K562 (cell line): ENCODE results near the gene HCAR1. TPM values are rescaled to one million over a fixed set of nuclear protein-coding genes. Genes with fewer than 3 reads are reported as not detected.
A peak's percentile ranks its signal among the peaks of the same experiment; 100 is the strongest.
"Not testable (repeated sequence)": the region's sequence is repeated elsewhere in the genome, so short reads cannot be mapped to it uniquely, and the experiment has no call there.

Experiments used
- ATAC-seq: fragments of 200-7000 bp; cut with Tn5 transposase; 3 replicates; pipeline ENCODE4 v1.9.1; 2020; ENCODE audit warnings: moderate library complexity
- BruUV-seq: library from RNA; stranded (reverse); fragments of 400-500 nt; replicated peaks from 2 replicates; lab custom pipeline; 2021; lab: Mats Ljungman, UMichigan
- CTCF ChIA-PET: fragments of 300-600 bp; formaldehyde crosslinking; extraction: SDS; loops from one replicate; lab custom pipeline; 2021; ENCODE audit warnings: low intra/inter-chr PET ratio; lab: Yijun Ruan, JAX
- POLR2A ChIA-PET: fragments of 300-600, 350-650 bp; sonication (Branson Sonifier 250); formaldehyde crosslinking; extraction: SDS; loops from one replicate; lab custom pipeline; 2021; ENCODE audit warnings: antibody characterized with exemption, inconsistent platforms; lab: Yijun Ruan, JAX
- DNase-seq, 4 experiments: peaks; one replicate each; pipeline versions ENCODE4 v3.0.0 to v3.0.0-alpha.2; 2011 to 2018; ENCODE audit warnings: low spot score in 3 of 4, mixed read lengths in 3 of 4; ENCODE audit errors: extremely low read depth in 1 of 4
- FAIRE-seq: peaks from 2 replicates; lab custom pipeline; 2011; peaks lifted over from hg19 to GRCh38; lab: Jason Lieb, UNC
- H2AFZ ChIP-seq: 2 replicates; pipeline ENCODE4 v1.6.0; 2011; ENCODE audit warnings: low read depth, low read length, control low read depth, inconsistent platforms
- H3K27ac ChIP-seq: fragments of 200-600 bp; 3 replicates; pipeline ENCODE4 v1.8.0; 2011; ENCODE audit warnings: low read depth, mild to moderate bottlenecking, control low read depth, inconsistent platforms, low read length, moderate library complexity, mixed read lengths; ENCODE audit errors: extremely low read depth
- H3K27me3 ChIP-seq, 2 experiments: fragments of 300-600 bp in 1 of 2; 2 replicates in 1 of 2; 3 replicates in 1 of 2; pipeline versions ENCODE4 v1.6.0 to v1.8.0; 2011; ENCODE audit warnings: inconsistent platforms in 2 of 2, low read length in 2 of 2, mild to moderate bottlenecking in 1 of 2, mixed read lengths in 1 of 2, moderate library complexity in 1 of 2; ENCODE audit not compliant: control insufficient read depth in 2 of 2, insufficient read depth in 2 of 2
- H3K36me3 ChIP-seq: fragments of 300-600 bp; 3 replicates; pipeline ENCODE4 v1.8.0; 2011; ENCODE audit warnings: mild to moderate bottlenecking, low read length, inconsistent platforms; ENCODE audit not compliant: control insufficient read depth, insufficient read depth
- H3K4me1 ChIP-seq, 2 experiments: fragments of 200-600 bp in 1 of 2; replicated peaks in 1 of 2; 2 replicates in 1 of 2; 3 replicates in 1 of 2; pipeline versions ENCODE4 v1.5.1 to v1.8.0; 2011; ENCODE audit warnings: inconsistent platforms in 2 of 2, low read length in 2 of 2, mild to moderate bottlenecking in 1 of 2, mixed read lengths in 1 of 2, moderate library complexity in 1 of 2; ENCODE audit not compliant: control insufficient read depth in 2 of 2, insufficient read depth in 2 of 2
- H3K4me2 ChIP-seq: 2 replicates; pipeline ENCODE4 v1.6.1; 2011; ENCODE audit warnings: low read length, control low read depth, inconsistent platforms, mixed read lengths; ENCODE audit not compliant: insufficient read depth
- H3K4me3 ChIP-seq: fragments of 200-600 bp; sonication (generic), shearing (Covaris generic); 2 replicates; pipeline ENCODE4 v1.5.1; 2016; ENCODE audit warnings: control low read depth, inconsistent platforms
- H3K79me2 ChIP-seq: fragments of 200-600 bp; 3 replicates; pipeline ENCODE4 v1.8.0; 2011; ENCODE audit warnings: low read length, inconsistent platforms; ENCODE audit not compliant: control insufficient read depth, insufficient read depth
- H3K9ac ChIP-seq, 2 experiments: 2 replicates each; pipeline versions ENCODE4 v1.6.0 to v1.6.1; 2011; ENCODE audit warnings: low read depth in 2 of 2, low read length in 2 of 2, control low read depth in 1 of 2, inconsistent platforms in 1 of 2, mild to moderate bottlenecking in 1 of 2, mixed read lengths in 1 of 2; ENCODE audit not compliant: insufficient read depth in 1 of 2
- H3K9me1 ChIP-seq: one replicate; pipeline ENCODE4 v1.6.0; 2011; ENCODE audit warnings: inconsistent platforms, mild to moderate bottlenecking, low read length, moderate library complexity; ENCODE audit not compliant: control insufficient read depth, insufficient read depth
- H3K9me3 ChIP-seq: replicated peaks from 2 replicates; pipeline ENCODE4 v1.5.1; 2011; ENCODE audit warnings: low read depth, low read length, inconsistent platforms; ENCODE audit not compliant: control insufficient read depth, insufficient read depth
- H4K20me1 ChIP-seq: replicated peaks from 2 replicates; pipeline ENCODE4 v1.6.1; 2011; ENCODE audit warnings: low read length, inconsistent platforms, mixed read lengths; ENCODE audit not compliant: control insufficient read depth, insufficient read depth
- ZNF121 ChIP-seq: sonication (generic); formaldehyde crosslinking; conservative IDR thresholded peaks from 2 replicates; pipeline ENCODE4 v1.8.0; 2022; ENCODE audit warnings: missing genetic modification reagents
- WGBS: fragments of 100-300 bp; shearing (Covaris generic); methylation state at CpG from one replicate; pipeline ENCODE4 v1.1.6; 2016; ENCODE audit warnings: low coverage, mixed read lengths; ENCODE audit not compliant: insufficient coverage; ENCODE audit errors: missing lambda C conversion rate; 5-methylcytosine and 5-hydroxymethylcytosine counted together
- in situ Hi-C: fragments of 300-500 bp; cut with MboI; formaldehyde crosslinking; loops from 4 replicates; pipeline ENCODE4 v1.15.0; 2018; ENCODE audit warnings: inconsistent platforms, mixed read lengths
- intact Hi-C: fragments of 100-400 bp; cut with micrococcal nuclease; formaldehyde crosslinking; loops from 2 replicates; pipeline ENCODE4 v1.14.2; 2022
- polyA plus RNA-seq, 8 experiments: library from polyadenylated mRNA; depleted of rRNA in 4 of 8; stranded (reverse) in 5 of 8; unstranded in 3 of 8; fragments of >200 nt; fragmentation: Nextera tagmentation in 2 of 8; fragmentation: Illumina TruSeq in 1 of 8; extraction: Ambion mirVana in 2 of 8; extraction: Trizol in 1 of 8; gene quantifications; 2 replicates each; pipeline versions ENCODE4 v1.2.1 to v1.2.3, GENCODE V29; 2011 to 2014; ENCODE audit warnings: inconsistent platforms in 1 of 8, missing spikeins in 1 of 8
- small RNA-seq: library from RNA; depleted of rRNA; stranded (forward); fragments of <200 nt; gene quantifications from one replicate; pipeline ENCODE3, GENCODE V24; 2014
- total RNA-seq, 7 experiments: library from RNA; depleted of rRNA in 6 of 7; stranded (reverse); fragments of >200 nt in 6 of 7; fragmentation: Illumina TruSeq in 2 of 7; extraction: Trizol in 2 of 7; gene quantifications; 2 replicates each; pipeline versions ENCODE4 v1.2.1 to v1.2.3, GENCODE V29; 2011 to 2021; ENCODE audit warnings: low replicate concordance in 1 of 7
- TF ChIP-seq, protein P1 (sequence below): sonication (generic); formaldehyde crosslinking; IDR thresholded peaks from 2 replicates; pipeline ENCODE4 v1.8.1; 2023; ENCODE audit warnings: mild to moderate bottlenecking, missing genetic modification reagents

The HCAR1 gene
- total and polyA plus RNA-seq, 9 of the 15 experiments (the other 6 are each of a cell fraction or from before 2014, with no cell fraction given): not detected

GRCh38 chr12:122680989-122681388 is 49.7 kb downstream of the HCAR1 start:
- DNase-seq, H4K20me1 ChIP-seq, CTCF ChIA-PET, H3K4me3 ChIP-seq, H3K9me1 ChIP-seq, ATAC-seq, H2AFZ ChIP-seq, in situ Hi-C loops, intact Hi-C loops, H3K4me1 ChIP-seq, H3K9me3 ChIP-seq, H3K36me3 ChIP-seq, H3K4me2 ChIP-seq, H3K27ac ChIP-seq, BruUV-seq, FAIRE-seq, H3K79me2 ChIP-seq, H3K9ac ChIP-seq: not testable (repeated sequence)
- WGBS: 25% methylated on average over 6 of the region's 6 CpGs
- peaks cover 6 to 13% of the 10 kb centered on the region in 2 experiments; a peak in 4 of 5 replicates for H3K27me3 ChIP-seq
- 0 out of 2 replicates have a peak, but pooled peaks have one; percentile 28 for TF ChIP-seq ZNF121 (CRISPR knock-in tag)
- POLR2A ChIA-PET: interaction anchor here (0.8 kb wide), 1 partner anchor 11 kb away, joined by 3 read pairs; no protein-coding TSS in a partner anchor

GRCh38 chr12:122676781-122677180 is 53.9 kb downstream of the HCAR1 start:
- H2AFZ ChIP-seq, intact Hi-C loops, H4K20me1 ChIP-seq, ATAC-seq, H3K9ac ChIP-seq, H3K27ac ChIP-seq, in situ Hi-C loops, BruUV-seq, H3K36me3 ChIP-seq, H3K4me3 ChIP-seq, H3K4me1 ChIP-seq, H3K9me1 ChIP-seq, H3K9me3 ChIP-seq, DNase-seq, FAIRE-seq, H3K79me2 ChIP-seq, CTCF ChIA-PET, H3K4me2 ChIP-seq: not testable (repeated sequence)
- peaks cover 0 to 30% of the 10 kb centered on the region in 2 experiments; a peak in 2 of 5 replicates for H3K27me3 ChIP-seq
- TF ChIP-seq, protein P1, sequence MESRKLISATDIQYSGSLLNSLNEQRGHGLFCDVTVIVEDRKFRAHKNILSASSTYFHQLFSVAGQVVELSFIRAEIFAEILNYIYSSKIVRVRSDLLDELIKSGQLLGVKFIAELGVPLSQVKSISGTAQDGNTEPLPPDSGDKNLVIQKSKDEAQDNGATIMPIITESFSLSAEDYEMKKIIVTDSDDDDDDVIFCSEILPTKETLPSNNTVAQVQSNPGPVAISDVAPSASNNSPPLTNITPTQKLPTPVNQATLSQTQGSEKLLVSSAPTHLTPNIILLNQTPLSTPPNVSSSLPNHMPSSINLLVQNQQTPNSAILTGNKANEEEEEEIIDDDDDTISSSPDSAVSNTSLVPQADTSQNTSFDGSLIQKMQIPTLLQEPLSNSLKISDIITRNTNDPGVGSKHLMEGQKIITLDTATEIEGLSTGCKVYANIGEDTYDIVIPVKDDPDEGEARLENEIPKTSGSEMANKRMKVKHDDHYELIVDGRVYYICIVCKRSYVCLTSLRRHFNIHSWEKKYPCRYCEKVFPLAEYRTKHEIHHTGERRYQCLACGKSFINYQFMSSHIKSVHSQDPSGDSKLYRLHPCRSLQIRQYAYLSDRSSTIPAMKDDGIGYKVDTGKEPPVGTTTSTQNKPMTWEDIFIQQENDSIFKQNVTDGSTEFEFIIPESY (CRISPR knock-in tag): peak; percentile 19; the same call in 1 of the 2 replicates
- POLR2A ChIA-PET: interaction anchor here (0.6 kb wide), 1 partner anchor 14 kb away, joined by 3 read pairs; no protein-coding TSS in a partner anchor
- 36% methylated on average over 5 of the region's 32 CpGs for WGBS

Small RNA genes within 50 kb of the gene (small RNA-seq; reads per million reads assigned to genes)
- not detected for gene AC026333.2
- gene RF00019: not detected

Other genes starting within 250 kb of the HCAR1 start
Only the 7 nearest of the 12 such genes appear.
- 62.7 and 69.9 TPM in 2 replicates for gene KNTC1, start 203.6 kb downstream of the HCAR1 start, total RNA-seq (2014; rRNA removed)
- 134 and 135 TPM in 2 replicates for gene KNTC1, start 203.6 kb downstream of the HCAR1 start, total RNA-seq (2014; rRNA removed; fragmentation: Illumina TruSeq; extraction: Trizol)
- gene KNTC1, start 203.6 kb downstream of the HCAR1 start, total RNA-seq (2015; rRNA removed; fragmentation: Illumina TruSeq; extraction: Trizol): 110 and 120 TPM in 2 replicates
- gene KNTC1, start 203.6 kb downstream of the HCAR1 start, total RNA-seq (2021): 82.3 and 83.1 TPM in 2 replicates
- 130 and 146 TPM in 2 replicates for gene KNTC1, start 203.6 kb downstream of the HCAR1 start, polyA plus RNA-seq (2011; rRNA removed)
- 74.1 and 99.6 TPM in 2 replicates for gene KNTC1, start 203.6 kb downstream of the HCAR1 start, polyA plus RNA-seq (2014; fragmentation: Illumina TruSeq; extraction: Trizol)
- 10 to 100 TPM; 38.9 to 57.8 TPM for gene KNTC1, start 203.6 kb downstream of the HCAR1 start, polyA plus RNA-seq (2014; fragmentation: Nextera tagmentation; extraction: Ambion mirVana)
- gene KNTC1, start 203.6 kb downstream of the HCAR1 start, polyA plus RNA-seq (2014; rRNA removed): 102 and 103 TPM in 2 replicates
- gene HCAR2, start 27.5 kb downstream of the HCAR1 start, total RNA-seq (2014; rRNA removed): not detected in 2 replicates
- gene HCAR2, start 27.5 kb downstream of the HCAR1 start, total RNA-seq (2014; rRNA removed; fragmentation: Illumina TruSeq; extraction: Trizol): not detected in 2 replicates
- not detected in 2 replicates for gene HCAR2, start 27.5 kb downstream of the HCAR1 start, total RNA-seq (2015; rRNA removed; fragmentation: Illumina TruSeq; extraction: Trizol)
- gene HCAR2, start 27.5 kb downstream of the HCAR1 start, total RNA-seq (2021): not detected in 2 replicates
- not detected in 2 replicates for gene HCAR2, start 27.5 kb downstream of the HCAR1 start, polyA plus RNA-seq (2011; rRNA removed)
- gene HCAR2, start 27.5 kb downstream of the HCAR1 start, polyA plus RNA-seq (2014; fragmentation: Illumina TruSeq; extraction: Trizol): not detected in 2 replicates
- not detected for gene HCAR2, start 27.5 kb downstream of the HCAR1 start, polyA plus RNA-seq (2014; fragmentation: Nextera tagmentation; extraction: Ambion mirVana)
- gene HCAR2, start 27.5 kb downstream of the HCAR1 start, polyA plus RNA-seq (2014; rRNA removed): not detected in 2 replicates
- gene HCAR3, start 14.0 kb downstream of the HCAR1 start, total RNA-seq (2014; rRNA removed): not detected in 2 replicates
- gene HCAR3, start 14.0 kb downstream of the HCAR1 start, total RNA-seq (2014; rRNA removed; fragmentation: Illumina TruSeq; extraction: Trizol): not detected in 2 replicates
- not detected in 2 replicates for gene HCAR3, start 14.0 kb downstream of the HCAR1 start, total RNA-seq (2015; rRNA removed; fragmentation: Illumina TruSeq; extraction: Trizol)
- gene HCAR3, start 14.0 kb downstream of the HCAR1 start, total RNA-seq (2021): not detected in 2 replicates
- not detected in 2 replicates for gene HCAR3, start 14.0 kb downstream of the HCAR1 start, polyA plus RNA-seq (2011; rRNA removed)
- gene HCAR3, start 14.0 kb downstream of the HCAR1 start, polyA plus RNA-seq (2014; fragmentation: Illumina TruSeq; extraction: Trizol): not detected in 2 replicates
- gene HCAR3, start 14.0 kb downstream of the HCAR1 start, polyA plus RNA-seq (2014; fragmentation: Nextera tagmentation; extraction: Ambion mirVana): not detected
- not detected in 2 replicates for gene HCAR3, start 14.0 kb downstream of the HCAR1 start, polyA plus RNA-seq (2014; rRNA removed)
- gene DENR, start 22.0 kb upstream of the HCAR1 start, total RNA-seq (2014; rRNA removed): 46.5 and 54.7 TPM in 2 replicates
- gene DENR, start 22.0 kb upstream of the HCAR1 start, total RNA-seq (2014; rRNA removed; fragmentation: Illumina TruSeq; extraction: Trizol): 71.1 and 83.0 TPM in 2 replicates
- gene DENR, start 22.0 kb upstream of the HCAR1 start, total RNA-seq (2015; rRNA removed; fragmentation: Illumina TruSeq; extraction: Trizol): 64.1 and 70.7 TPM in 2 replicates
- 54.7 and 59.4 TPM in 2 replicates for gene DENR, start 22.0 kb upstream of the HCAR1 start, total RNA-seq (2021)
- gene DENR, start 22.0 kb upstream of the HCAR1 start, polyA plus RNA-seq (2011; rRNA removed): 35.5 and 54.6 TPM in 2 replicates
- gene DENR, start 22.0 kb upstream of the HCAR1 start, polyA plus RNA-seq (2014; fragmentation: Illumina TruSeq; extraction: Trizol): 73.4 and 77.4 TPM in 2 replicates
- 10 to 100 TPM; 32.5 to 40.1 TPM for gene DENR, start 22.0 kb upstream of the HCAR1 start, polyA plus RNA-seq (2014; fragmentation: Nextera tagmentation; extraction: Ambion mirVana)
- gene DENR, start 22.0 kb upstream of the HCAR1 start, polyA plus RNA-seq (2014; rRNA removed): 62.6 and 70.1 TPM in 2 replicates
- 0.49 and 1.0 TPM in 2 replicates for gene CCDC62, start 43.7 kb upstream of the HCAR1 start, total RNA-seq (2014; rRNA removed)
- 1.4 and 1.6 TPM in 2 replicates for gene CCDC62, start 43.7 kb upstream of the HCAR1 start, total RNA-seq (2014; rRNA removed; fragmentation: Illumina TruSeq; extraction: Trizol)
- 1.1 and 1.4 TPM in 2 replicates for gene CCDC62, start 43.7 kb upstream of the HCAR1 start, total RNA-seq (2015; rRNA removed; fragmentation: Illumina TruSeq; extraction: Trizol)
- 0.74 and 0.75 TPM in 2 replicates for gene CCDC62, start 43.7 kb upstream of the HCAR1 start, total RNA-seq (2021)
- gene CCDC62, start 43.7 kb upstream of the HCAR1 start, polyA plus RNA-seq (2011; rRNA removed): 0.78 and 0.91 TPM in 2 replicates
- 0.33 and 0.65 TPM in 2 replicates for gene CCDC62, start 43.7 kb upstream of the HCAR1 start, polyA plus RNA-seq (2014; fragmentation: Illumina TruSeq; extraction: Trizol)
- under 1 TPM; 0.03 to 0.25 TPM for gene CCDC62, start 43.7 kb upstream of the HCAR1 start, polyA plus RNA-seq (2014; fragmentation: Nextera tagmentation; extraction: Ambion mirVana)
- 0.38 and 0.94 TPM in 2 replicates for gene CCDC62, start 43.7 kb upstream of the HCAR1 start, polyA plus RNA-seq (2014; rRNA removed)
- 29.2 and 30.4 TPM in 2 replicates for gene HIP1R, start 104.6 kb upstream of the HCAR1 start, total RNA-seq (2014; rRNA removed)
- gene HIP1R, start 104.6 kb upstream of the HCAR1 start, total RNA-seq (2014; rRNA removed; fragmentation: Illumina TruSeq; extraction: Trizol): 6.4 and 8.6 TPM in 2 replicates
- 12.0 and 13.2 TPM in 2 replicates for gene HIP1R, start 104.6 kb upstream of the HCAR1 start, total RNA-seq (2015; rRNA removed; fragmentation: Illumina TruSeq; extraction: Trizol)
- 27.8 and 31.0 TPM in 2 replicates for gene HIP1R, start 104.6 kb upstream of the HCAR1 start, total RNA-seq (2021)
- 14.2 and 17.2 TPM in 2 replicates for gene HIP1R, start 104.6 kb upstream of the HCAR1 start, polyA plus RNA-seq (2011; rRNA removed)
- 21.7 and 33.6 TPM in 2 replicates for gene HIP1R, start 104.6 kb upstream of the HCAR1 start, polyA plus RNA-seq (2014; fragmentation: Illumina TruSeq; extraction: Trizol)
- gene HIP1R, start 104.6 kb upstream of the HCAR1 start, polyA plus RNA-seq (2014; fragmentation: Nextera tagmentation; extraction: Ambion mirVana): under 1 TPM; 0.15 to 0.45 TPM
- 27.0 and 29.1 TPM in 2 replicates for gene HIP1R, start 104.6 kb upstream of the HCAR1 start, polyA plus RNA-seq (2014; rRNA removed)
- gene VPS37B, start 165.3 kb upstream of the HCAR1 start, total RNA-seq (2014; rRNA removed): 27.9 and 34.1 TPM in 2 replicates
- gene VPS37B, start 165.3 kb upstream of the HCAR1 start, total RNA-seq (2014; rRNA removed; fragmentation: Illumina TruSeq; extraction: Trizol): 9.5 and 12.3 TPM in 2 replicates
- gene VPS37B, start 165.3 kb upstream of the HCAR1 start, total RNA-seq (2015; rRNA removed; fragmentation: Illumina TruSeq; extraction: Trizol): 18.1 and 18.5 TPM in 2 replicates
- gene VPS37B, start 165.3 kb upstream of the HCAR1 start, total RNA-seq (2021): 35.8 and 37.4 TPM in 2 replicates
- 13.8 TPM in 2 replicates for gene VPS37B, start 165.3 kb upstream of the HCAR1 start, polyA plus RNA-seq (2011; rRNA removed)
- gene VPS37B, start 165.3 kb upstream of the HCAR1 start, polyA plus RNA-seq (2014; fragmentation: Illumina TruSeq; extraction: Trizol): 17.9 and 24.0 TPM in 2 replicates
- under 1 TPM; 0.28 to 0.34 TPM for gene VPS37B, start 165.3 kb upstream of the HCAR1 start, polyA plus RNA-seq (2014; fragmentation: Nextera tagmentation; extraction: Ambion mirVana)
- gene VPS37B, start 165.3 kb upstream of the HCAR1 start, polyA plus RNA-seq (2014; rRNA removed): 24.7 and 33.3 TPM in 2 replicates